NCI-H2029 (cell line): ENCODE data around the gene GYPC.

ENCODE experiments used
- DNase-seq: peaks from one replicate; lab custom pipeline; 2025; lab: John Stamatoyannopoulos, UW

Gene GYPC

DNA sequence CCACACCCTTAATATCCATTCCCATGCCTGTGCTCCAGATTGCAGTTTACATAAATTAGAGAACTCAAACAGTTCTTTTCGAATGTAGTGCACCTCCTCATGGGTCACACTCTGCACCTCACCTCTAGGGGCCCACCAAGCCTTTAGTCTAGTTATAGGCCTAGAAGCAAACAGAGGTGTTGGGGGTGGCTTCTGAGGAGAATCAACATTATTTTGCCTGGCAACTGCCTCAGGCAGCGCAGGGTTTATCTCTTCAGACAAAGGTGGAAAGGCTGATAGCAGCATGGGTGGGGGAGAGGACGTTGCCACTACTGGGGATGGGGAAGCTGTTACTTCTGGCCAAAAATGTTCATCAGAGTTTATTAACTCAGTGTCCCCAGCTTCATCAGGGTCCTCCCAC is 5.0 kb upstream of the GYPC start:
- no peak for DNase-seq

DNA sequence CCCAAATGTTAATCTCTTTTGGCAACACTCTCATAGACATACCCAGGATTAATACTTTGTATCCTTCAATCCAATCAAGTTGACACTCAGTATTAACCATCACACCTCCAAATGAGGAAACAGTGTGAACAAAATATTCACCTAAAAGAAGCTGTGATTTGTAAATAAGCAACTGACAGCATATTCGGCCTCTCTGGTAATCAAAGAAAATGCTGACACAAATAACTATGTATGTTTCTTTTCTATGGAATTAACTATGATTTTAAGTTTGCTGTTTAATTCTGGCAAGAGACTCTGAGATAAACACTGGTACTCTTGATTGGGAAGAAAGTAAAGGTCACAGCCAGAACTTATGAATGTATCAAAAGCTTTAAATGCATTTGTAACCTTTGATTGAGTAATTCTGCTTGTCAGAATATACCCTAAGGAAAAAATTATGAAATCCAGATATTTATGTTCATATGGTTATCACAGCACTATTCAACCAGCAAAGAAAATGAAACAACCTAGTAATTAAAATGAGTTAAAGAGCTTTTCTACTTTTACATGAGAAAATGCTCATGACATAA is 3.6 kb upstream of the GYPC start:
- DNase-seq, result no peak

DNA sequence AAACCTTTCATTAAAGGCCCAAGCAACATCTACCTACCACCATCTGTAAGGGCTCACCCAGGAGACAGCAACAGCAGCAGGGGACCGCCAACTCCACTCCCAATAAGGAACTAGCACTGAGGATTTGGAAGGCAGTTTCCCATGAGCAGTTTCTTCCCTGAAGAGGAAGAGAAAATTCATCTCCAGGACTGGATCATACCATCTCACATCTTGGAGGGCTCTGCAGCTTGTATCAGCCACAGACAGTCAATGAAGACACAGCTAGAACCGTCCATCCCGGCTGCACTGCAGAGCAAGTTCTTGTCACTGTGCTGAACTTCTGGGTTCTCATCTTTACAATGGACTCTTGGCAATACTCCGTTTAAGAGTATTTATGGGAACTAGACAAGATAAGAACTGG is 2.8 kb upstream of the GYPC start:
- DNase-seq, result no peak

DNA sequence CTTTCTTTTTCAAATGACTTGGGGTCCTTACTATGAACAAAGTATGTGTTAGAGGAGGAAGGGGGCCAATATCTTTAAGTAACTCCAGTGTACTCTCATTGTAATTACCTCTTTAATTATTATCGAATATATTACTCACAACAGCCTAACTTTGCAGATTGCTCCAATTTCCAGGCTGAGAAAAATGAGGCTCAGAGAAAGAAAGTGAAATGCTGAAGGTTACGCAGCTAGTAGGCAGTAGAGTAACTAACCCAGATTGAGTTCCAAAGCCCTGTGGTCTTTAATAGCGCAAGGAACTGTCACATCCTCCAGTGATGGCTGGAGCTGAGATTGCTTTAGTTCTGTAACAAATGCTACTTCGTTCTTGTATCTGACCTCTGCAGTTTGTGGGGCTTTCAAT is 2.2 kb upstream of the GYPC start:
- no peak for DNase-seq

DNA sequence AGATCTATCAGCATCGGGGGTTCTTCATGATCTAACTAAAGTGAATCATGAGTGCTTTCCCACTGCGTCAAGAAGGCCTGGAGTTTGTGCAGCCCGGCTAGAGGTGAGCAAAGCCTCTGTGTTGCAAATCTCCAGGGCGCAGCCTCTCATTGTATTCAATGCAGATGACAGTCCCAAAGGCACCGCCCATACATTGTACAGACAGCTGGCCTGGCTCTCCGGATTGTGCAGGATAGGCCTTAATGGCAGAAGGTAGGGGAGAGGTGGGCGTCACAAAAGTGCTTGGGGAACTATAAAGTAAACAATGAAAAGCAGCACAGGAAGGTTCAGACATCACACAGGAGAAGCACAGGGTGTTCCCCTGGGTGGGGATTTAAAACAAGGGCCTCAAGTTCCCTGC is 907 bp upstream of the GYPC start:
- no peak for DNase-seq

DNA sequence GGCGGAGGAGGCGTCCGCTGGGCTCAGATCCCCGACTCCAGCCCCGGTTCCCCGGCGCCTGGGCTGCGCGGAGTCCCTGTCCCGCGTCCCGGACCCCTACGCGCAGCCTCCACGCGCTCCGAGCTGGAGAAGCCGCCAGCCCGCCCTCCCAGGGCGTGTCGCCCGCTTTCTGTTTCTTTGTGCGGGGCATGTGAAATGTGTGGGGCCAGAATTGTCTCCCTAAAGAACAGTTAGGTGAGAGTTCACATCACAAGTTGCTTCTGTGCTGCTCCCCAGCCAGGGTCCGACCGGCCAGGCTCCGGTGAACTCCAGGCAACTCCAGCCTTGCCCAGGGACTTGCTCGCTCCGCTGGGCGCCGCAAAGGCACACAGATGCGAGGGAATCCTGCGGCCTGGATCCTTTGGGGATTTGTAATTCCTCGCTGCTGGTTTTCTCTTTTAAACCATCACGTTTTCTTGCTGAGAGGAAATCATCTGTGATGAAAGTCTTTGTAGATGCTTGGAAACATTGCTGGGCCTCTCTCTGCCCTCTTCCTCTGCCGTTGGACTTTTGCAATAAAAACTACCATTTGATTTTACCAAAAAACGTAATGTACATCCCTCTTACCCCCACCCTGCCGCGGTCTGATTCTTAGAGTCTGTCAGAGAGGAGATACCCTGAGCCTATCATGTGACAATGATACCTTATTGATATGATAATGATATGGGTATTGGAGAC is 631 bp downstream of the GYPC start:
- DNase-seq, result no peak

DNA sequence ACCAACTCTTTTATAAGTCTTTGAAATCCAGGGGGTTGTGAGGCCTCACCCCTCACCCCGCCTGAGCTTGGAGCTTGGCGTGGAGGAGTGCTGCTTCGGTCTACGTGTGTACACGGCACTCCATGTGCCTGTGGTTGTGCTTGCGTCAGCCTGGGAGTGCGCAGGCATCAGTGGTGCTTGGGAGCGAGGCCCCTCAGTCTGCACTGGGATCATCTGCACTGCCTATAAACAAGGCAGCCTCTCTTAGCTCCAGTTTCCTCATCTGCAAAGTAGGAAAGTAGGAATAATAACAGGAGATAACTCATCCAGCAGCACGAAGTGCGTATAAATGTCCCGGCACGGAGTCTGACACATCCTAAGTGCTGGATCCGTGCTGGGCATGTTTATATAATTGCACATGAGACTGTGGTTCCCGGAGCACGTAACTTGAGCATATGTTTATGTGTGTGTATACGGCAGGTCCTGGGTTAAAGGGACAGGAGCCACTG is 1.2 kb downstream of the GYPC start:
- no peak for DNase-seq

DNA sequence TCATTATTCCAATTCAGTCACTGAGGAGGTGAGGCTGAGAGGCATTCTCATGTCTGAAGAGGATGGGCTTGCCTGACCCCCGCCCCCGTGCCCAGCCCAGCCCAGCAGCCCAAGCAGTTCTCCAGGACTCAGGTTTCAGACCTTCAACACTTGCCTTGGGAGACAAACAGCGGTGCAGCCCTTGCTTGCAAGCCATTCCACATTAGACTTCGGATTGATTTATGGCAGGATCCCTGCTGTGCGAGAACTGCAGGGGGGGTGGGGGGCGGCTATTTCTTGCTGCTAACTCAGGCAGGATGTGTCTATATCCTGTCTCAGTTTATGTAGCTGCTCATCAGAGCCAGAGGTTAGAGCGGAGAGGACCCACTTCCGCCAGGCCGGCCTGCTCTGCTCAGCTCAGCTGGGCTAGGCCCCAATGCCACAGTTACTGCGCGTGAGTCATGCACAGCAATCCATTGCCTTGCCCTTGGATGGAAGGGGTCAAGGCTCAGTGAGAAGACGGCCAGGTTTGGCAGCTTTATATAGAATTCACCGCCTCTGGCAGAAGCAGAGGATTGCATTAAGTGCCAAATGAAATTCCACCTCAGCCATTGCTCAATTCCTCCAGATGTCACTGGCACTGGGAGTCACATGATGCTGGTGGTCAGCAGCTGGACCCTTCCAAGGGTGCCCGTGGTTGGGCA is 1.8 kb downstream of the GYPC start:
- DNase-seq, result no peak

DNA sequence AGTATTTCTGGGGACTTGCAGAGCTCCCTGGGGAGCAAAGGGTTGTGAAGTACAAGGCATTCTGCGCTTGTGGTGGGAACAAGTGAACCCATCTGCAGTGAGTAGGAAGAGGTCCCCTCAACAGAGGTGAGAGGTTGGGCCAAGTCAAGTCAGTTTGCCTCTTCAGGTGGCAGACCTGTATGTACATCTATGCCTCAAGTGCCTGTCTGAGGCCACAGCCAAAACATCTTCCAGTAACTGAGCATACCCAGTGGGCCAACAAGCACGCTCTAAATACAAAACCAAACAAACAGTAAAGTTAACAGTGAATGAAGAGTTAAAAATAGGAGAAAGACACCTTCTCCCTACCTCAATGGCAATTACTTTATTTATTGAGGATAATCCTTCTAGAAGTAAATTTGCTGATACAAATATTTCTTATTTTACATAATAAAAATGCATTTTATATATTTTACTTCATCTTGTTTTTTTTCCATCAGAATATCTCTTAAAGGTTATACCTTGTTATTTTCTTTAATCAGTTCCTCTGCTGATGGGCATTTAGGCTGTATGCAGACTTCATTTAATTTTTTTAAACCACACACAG is 2.5 kb downstream of the GYPC start:
- no peak for DNase-seq

DNA sequence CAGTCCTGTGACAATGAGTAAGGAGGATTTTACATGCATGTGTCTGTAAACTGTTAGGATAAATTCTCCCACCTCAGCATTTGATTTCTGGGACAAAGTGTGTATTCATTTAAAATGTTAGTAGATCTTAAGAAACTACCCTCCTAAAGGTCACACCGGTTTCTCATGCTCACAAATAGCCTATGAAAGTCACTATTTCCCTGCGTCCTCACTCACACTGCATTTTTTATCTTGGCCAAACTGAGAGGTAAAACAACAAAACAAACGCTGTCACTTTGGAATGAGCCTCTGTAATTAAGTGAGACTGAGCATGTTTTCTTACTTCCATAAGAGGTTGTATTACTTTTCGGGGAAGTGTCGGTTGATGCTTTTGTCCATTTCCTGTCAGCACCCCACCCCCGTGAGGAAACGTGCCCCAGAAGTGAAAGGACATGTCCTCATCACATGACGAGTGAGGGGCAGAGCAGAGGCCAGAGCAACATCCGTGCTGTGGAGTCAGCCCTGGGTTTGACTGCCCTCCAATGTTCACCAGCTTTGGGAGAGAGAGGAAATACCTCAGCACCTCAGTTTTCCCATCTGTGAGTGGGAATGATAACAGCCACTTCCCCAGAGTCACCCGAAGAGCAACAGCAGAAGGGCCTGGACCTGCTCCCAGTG is 3.1 kb downstream of the GYPC start:
- DNase-seq, result no peak

DNA sequence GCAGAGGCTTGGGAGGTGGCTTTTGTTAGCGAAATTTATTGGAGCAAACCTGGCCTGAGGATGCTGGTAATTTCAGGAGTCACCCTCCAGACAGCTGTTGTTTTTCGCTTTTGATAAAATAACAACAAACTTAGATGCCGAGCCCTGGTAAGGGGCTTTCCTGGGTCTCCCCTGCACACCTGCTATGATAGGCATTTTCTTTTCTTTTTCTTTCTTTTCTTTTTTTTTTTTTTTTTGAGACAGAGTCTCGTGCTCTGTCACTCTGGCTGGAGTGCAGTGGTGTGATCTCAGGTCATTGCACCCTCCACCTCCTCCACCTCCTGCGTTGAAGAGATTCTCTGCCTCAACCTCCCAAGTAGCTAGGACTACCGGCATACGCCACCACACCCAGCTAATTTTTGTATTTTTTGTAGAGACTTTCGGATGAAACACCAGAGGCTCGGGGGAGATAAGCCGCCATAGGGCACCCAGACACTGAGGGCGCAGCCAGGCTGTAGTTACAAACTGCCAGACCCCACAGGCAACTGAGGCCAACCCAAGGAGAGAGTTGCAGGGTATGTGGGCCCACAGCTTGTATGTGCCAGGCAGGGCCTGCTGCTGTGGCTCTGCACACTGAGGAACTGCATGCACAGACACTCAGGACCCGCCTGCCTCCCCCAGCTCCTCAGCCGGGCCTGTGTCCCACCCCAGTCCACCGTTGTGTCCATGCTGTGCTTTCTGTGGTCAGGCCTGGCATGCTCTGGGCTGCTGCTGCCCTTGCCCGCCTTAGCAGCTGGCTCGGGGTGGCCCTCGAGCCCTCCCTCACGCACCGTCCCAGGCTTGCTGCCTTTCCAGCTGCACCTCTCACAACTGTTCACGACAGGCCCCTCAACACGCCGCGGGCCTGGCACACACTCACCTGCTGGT is 3.9 kb downstream of the GYPC start:
- DNase-seq, result no peak

DNA sequence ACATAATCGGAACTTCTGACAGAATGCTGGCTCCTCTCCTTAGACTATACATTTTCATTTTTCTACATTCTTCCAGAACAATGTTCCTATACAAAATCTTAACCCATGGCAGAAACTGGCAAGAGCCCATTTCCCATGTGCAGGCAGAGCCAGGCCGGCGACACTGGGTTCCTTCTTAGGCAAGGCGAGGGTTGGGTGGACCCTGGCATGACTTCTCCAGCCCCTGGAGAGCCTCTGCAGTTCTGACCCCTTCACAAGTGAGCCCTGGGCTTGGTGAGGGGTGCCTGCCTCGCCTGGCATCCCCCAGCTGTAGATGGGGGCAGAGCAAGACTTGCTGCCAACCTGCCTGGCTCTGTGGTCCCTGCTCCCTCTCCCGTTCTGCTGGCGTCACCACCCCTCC is 5.0 kb downstream of the GYPC start:
- no peak for DNase-seq

DNA sequence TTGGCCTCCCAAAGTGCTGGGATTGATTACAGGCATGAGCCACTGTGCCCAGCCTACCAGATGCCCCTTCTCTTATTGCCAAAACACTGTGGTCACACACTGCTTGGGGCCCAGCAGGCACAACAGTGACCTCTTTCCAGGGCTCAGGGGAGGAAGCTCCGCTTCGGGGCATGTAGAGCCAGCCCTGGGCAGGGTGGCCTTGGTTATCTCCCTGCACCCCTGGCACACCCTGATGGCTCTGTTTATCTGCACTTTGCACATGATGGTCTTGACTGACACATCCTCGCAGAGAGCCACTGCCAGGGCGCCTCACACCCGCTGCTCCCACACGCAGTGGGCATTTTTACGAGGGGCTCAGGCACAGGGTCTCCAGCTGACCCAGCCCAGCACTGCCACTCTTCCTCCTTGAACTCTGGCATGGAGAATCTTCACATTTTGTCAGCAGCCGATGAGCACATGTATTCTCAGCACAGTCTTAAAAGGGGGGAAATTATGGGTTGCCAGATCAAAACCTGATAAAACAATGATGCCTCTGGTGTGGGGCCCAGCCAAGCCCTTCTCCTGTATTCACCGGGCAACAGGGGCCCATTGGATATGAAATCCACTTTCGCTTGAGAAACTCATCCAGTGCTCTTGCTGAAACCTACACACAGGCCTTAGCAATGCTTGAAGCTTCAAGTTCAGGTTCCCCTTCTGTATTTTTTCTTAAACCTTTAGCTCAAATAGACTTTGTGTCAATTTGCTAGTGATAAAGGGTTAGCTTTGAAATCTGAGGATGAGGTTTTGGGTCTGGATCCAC is 5.9 kb downstream of the GYPC start:
- no peak for DNase-seq

DNA sequence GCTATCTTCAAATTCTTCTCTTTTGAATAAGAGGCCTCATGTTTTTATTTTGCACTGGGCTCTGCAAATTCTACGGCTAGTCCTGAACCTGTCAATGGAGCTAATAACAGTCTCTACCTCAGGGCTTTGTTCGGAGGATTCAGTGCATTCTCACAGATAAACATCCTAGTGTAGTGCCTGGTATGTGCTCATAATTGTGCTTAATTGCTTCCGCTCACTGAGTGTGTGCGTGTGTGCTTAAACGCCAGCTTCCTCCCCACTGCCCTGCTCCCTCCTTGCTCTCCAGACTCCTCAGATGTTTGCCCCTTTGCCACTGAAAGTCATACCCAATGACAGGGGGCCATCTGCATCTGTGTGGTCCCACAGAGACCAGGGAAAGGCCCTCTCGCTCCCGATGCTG is 6.7 kb downstream of the GYPC start:
- DNase-seq, result no peak

DNA sequence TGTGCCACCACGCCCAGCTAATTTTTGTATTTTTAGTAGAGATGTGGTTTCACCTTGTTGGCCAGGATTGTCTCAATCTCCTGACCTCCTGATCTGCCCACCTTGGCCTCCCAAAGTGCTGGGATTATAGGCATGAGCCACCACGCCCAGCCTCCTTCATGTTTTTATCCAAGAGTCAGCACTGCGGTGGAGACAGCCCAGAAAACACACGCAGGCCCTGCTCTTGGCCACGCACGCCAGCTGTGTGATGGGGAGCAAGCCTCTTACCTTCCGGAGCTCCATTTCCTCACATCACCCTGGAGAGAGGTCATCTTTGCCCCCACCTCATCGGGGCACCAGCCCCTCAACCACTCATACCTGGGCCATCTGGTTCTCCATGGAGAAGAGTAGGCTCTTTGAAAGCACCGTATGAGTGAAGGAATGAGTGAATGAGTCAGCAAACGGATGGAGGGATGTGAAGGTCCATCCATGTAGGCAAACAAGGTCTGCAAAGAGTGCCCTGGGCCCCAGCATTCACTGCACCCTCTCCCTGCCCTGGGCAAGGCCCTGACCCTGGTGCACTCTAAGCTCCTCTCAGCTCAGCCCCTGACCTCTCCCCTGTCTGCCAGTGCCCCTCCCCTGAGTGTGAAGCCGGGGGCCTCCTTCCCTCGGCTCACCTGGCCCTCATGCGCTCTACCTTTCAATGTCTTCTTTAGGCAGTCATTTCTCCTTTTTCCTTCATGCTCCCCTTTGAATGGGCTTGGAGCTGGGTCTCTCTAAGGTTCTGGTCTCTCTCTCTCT is 7.4 kb downstream of the GYPC start:
- no peak for DNase-seq

DNA sequence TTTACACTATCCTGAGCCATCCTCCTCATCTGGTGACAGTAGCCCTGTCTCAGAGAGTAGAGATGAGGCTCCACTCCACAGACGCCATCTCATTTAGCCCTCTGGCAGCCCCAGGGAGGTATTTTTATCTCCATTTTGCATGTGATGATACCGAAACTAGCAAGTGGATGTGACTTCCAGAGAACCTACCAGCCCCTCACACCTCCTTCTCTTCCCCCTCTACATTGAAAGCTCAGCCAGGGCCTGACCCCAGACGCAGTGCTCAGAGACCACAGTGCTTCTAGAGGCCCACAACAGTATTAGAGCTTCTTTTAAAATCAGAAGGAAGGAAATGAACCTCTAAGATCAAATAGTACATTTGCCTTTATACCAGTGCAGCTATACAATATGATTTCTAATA is 8.3 kb downstream of the GYPC start:
- DNase-seq, result no peak

DNA sequence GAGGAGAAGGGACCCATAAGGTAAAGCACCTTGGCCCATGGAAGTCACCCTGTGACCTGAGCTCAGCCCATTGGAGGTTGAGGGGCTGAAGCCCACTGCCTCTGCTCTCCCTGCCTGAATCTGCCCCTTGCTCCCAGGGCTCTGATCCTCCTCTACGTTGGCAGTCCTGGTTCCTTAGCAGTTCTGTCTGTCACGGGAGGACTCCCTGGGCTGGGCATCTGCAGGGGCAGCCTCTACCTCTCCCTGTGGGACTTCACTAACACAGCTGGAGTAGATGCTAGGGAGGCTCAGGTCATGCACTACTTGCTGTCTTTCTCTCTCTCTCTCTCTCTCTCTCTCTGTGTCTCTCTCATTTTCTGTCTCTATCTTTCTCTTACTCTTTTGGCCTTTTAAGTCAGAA is 8.7 kb downstream of the GYPC start:
- DNase-seq, result no peak

DNA sequence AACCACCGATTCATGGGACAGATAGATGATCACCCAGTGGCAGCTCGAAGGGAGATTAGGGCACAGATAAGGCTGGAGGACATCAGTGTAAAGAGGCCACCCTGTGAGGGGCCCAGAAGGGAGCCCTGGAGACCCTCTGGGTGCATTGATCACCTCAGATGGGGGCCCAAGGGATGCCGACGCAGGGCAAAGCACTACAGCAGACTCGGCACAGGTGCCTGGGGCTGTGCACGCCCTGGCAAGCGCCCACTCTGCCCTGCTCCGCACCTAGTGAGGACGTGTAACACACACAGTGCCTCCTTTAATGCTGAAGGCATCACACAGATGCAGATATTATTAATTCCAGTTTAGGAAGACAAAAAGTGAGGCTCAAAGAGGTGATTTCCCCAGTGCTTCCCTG is 9.5 kb downstream of the GYPC start:
- DNase-seq, result no peak

DNA sequence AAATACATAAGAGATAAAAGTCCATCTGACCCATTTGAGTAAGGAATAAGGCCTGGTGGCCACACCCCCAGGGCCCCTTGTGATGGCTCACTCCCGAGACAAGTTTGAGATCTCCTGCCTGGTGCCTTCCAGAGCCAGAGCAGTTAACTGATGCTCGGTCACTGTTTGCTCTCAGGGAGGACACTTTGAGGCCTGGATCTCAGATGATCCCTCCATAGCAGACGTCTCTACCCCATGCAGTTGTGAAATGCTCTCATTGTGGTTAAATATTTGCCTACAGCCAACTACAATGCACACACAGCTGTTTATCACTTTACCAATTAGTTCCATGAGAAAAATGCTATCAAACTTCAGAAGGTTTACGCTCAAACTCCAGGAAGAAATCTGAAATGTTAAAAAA is 12.3 kb downstream of the GYPC start:
- DNase-seq, result no peak

DNA sequence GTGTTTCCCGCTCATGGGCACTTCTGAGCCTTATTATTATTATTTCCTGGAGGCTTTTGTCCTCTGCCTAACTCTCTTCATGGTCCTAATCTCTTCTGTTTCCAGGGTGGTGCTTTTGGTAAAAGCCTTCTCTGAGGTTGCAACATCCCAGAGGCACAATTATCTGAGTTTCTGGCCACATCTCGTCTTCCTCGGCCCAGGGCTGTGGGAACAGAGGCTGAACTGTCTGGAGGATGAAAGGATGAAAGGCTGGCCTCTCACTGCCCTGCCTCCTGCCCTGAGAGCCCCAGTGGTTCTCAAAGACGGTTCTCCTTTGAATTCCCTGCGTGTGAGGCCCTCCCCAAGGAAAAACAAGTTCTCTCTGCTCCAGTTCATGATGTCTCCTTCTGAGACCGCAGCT is 13.8 kb downstream of the GYPC start:
- DNase-seq, result no peak
